Transverse colon (tissue), 4 donors: ENCODE results near the gene ERC2. TPM values are rescaled to one million over a fixed set of nuclear protein-coding genes. Genes with fewer than 3 reads are reported as not detected.

Source experiments
- DNase-seq: peaks from one replicate; pipeline ENCODE4 v3.0.0-alpha.2; 2019
- H3K27ac ChIP-seq, 4 donors: fragments of 200-600 bp; sonication (generic); 2 replicates each; pipeline ENCODE4 v1.5.1; 2016 to 2018; ENCODE audit warnings: inconsistent platforms in 4 of 4
- H3K27me3 ChIP-seq: fragments of 200-600 bp; sonication (generic); 2 replicates; pipeline ENCODE4 v1.5.1; 2017; ENCODE audit warnings: inconsistent platforms
- H3K36me3 ChIP-seq, 4 donors: fragments of 200-600 bp; sonication (generic); 2 replicates each; pipeline ENCODE4 v1.5.1; 2017 to 2019; ENCODE audit warnings: inconsistent platforms in 4 of 4
- H3K4me1 ChIP-seq, 4 donors: fragments of 200-600 bp; sonication (generic); 2 replicates each; pipeline ENCODE4 v1.5.1; 2017 to 2020; ENCODE audit warnings: inconsistent platforms in 4 of 4
- H3K4me3 ChIP-seq, 4 donors: fragments of 200-600 bp; sonication (generic); 1 replicate in 1 of 4; 2 replicates in 3 of 4; pipeline versions ENCODE4 v1.5.1 to v1.6.1; 2017 to 2019; ENCODE audit warnings: inconsistent platforms in 4 of 4
- H3K9me3 ChIP-seq, 2 donors: fragments of 200-600 bp; sonication (generic); 2 replicates each; pipeline ENCODE4 v1.5.1; 2017 to 2019; ENCODE audit warnings: inconsistent platforms in 2 of 2
- CTCF ChIP-seq, 5 experiments: fragments of 200-600 bp in 3 of 5; fragments of 450-650 bp in 2 of 5; sonication (generic) in 3 of 5; IDR thresholded peaks; 1 replicate in 2 of 5; 2 replicates in 3 of 5; pipeline ENCODE4 v1.5.1; 2016 to 2017; ENCODE audit warnings: antibody characterized with exemption in 5 of 5, inconsistent platforms in 3 of 5, mild to moderate bottlenecking in 2 of 5, moderate library complexity in 1 of 5
- EP300 ChIP-seq: sonication (generic); formaldehyde crosslinking; IDR thresholded peaks from one replicate; pipeline ENCODE4 v1.6.1; 2017; ENCODE audit warnings: antibody characterized with exemption, low read depth
- POLR2A ChIP-seq: fragments of 450-650 bp; IDR thresholded peaks from one replicate; pipeline ENCODE4 v1.6.1; 2016; ENCODE audit warnings: antibody characterized with exemption, mild to moderate bottlenecking, moderate library complexity
- POLR2AphosphoS5 ChIP-seq, 3 donors: sonication (generic); formaldehyde crosslinking; IDR thresholded peaks; one replicate each; pipeline ENCODE4 v1.6.1; 2016; ENCODE audit warnings: antibody characterized with exemption in 3 of 3
- WGBS, 2 donors: methylation state at CpG; one replicate each; pipeline ENCODE4 v1.1.5; 2018; ENCODE audit warnings: low coverage in 1 of 2; 5-methylcytosine and 5-hydroxymethylcytosine counted together
- in situ Hi-C, 4 donors: fragments of 200-750 bp; cut with MboI; loops; one replicate each; pipeline versions ENCODE4 v1.15.0 to v1.15.1; 2017; ENCODE audit warnings: low sequenced_read_pairs in 3 of 4, low pct_ligation_motif_present in 1 of 4, low pct_unique_long_range_greater_than_20kb in 1 of 4
- intact Hi-C: fragments of 100-400 bp; cut with DNase I; formaldehyde crosslinking; loops from one replicate; pipeline ENCODE4 v1.15.1; 2023; ENCODE audit warnings: low total_unique reads
- total RNA-seq, 4 donors: library from RNA; depleted of rRNA; stranded (reverse); fragments of >200 nt; gene quantifications; one replicate each; pipeline ENCODE4 v1.1.0, GENCODE V29; 2016

The ERC2 gene
- total RNA-seq, 4 donors from 2014 or later: 0.41 to 1.3 TPM; not detected in 2

- TF ChIP-seq POLR2AphosphoS5 (IDR thresholded peaks at IDR 0.05) (no peak), EP300 (no peak), POLR2A (no peak), CTCF (IDR thresholded peaks at IDR 0.05) (no peak)
- Histone ChIP-seq H3K4me1 (no peaks in the 10 kb centered on the region), H3K4me3 (no peak overlapping the region), H3K27me3 (no peaks in the 10 kb centered on the region), H3K36me3 (no peaks in the 10 kb centered on the region), H3K27ac (no peak overlapping the region), H3K9me3 (no peaks in the 10 kb centered on the region)
- intact Hi-C loops: no loop called here
- DNase-seq: no peak
- in situ Hi-C loops: no loop called here
- 76 to 79% methylated on average over 6 to 7 of the region's 7 CpGs for WGBS, 2 donors
These were observed 663.8 kb downstream of the ERC2 start for GRCh38 chr3:55804170-55805095.

GRCh38 chr3:55802816-55803215 is 665.5 kb downstream of the ERC2 start:
- Histone ChIP-seq H3K4me1 (no peaks in the 10 kb centered on the region), H3K27me3 (no peaks in the 10 kb centered on the region), H3K27ac (no peak overlapping the region), H3K4me3 (no peak overlapping the region), H3K36me3 (no peaks in the 10 kb centered on the region), H3K9me3 (no peaks in the 10 kb centered on the region)
- in situ Hi-C loops: no loop called here
- DNase-seq: no peak
- TF ChIP-seq EP300 (no peak), POLR2A (no peak), CTCF (IDR thresholded peaks at IDR 0.05) (no peak), POLR2AphosphoS5 (IDR thresholded peaks at IDR 0.05) (no peak)
- 81 to 92% methylated on average over 4 of the region's 4 CpGs for WGBS, 2 donors
- intact Hi-C loops: no loop called here

- Histone ChIP-seq H3K27me3 (no peaks in the 10 kb centered on the region), H3K36me3 (no peaks in the 10 kb centered on the region), H3K9me3 (no peaks in the 10 kb centered on the region), H3K27ac (no peak overlapping the region), H3K4me1 (no peaks in the 10 kb centered on the region), H3K4me3 (no peak overlapping the region)
- DNase-seq: no peak
- intact Hi-C loops: no loop called here
- in situ Hi-C loops: no loop called here
- WGBS, 2 donors: 74% methylated on average over 2 of the region's 2 CpGs; no CpG with 5 or more reads in 1 of the 2 donors
- TF ChIP-seq CTCF (IDR thresholded peaks at IDR 0.05) (no peak), POLR2A (no peak), POLR2AphosphoS5 (IDR thresholded peaks at IDR 0.05) (no peak), EP300 (no peak)
These were observed 666.6 kb downstream of the ERC2 start for GRCh38 chr3:55801676-55802075.

GRCh38 chr3:55801068-55801467 is 667.2 kb downstream of the ERC2 start:
- Histone ChIP-seq H3K27me3 (no peaks in the 10 kb centered on the region), H3K4me1 (no peaks in the 10 kb centered on the region), H3K27ac (no peak overlapping the region), H3K9me3 (no peaks in the 10 kb centered on the region), H3K36me3 (no peaks in the 10 kb centered on the region), H3K4me3 (no peak overlapping the region)
- WGBS, 2 donors: 54% methylated on average over 3 of the region's 3 CpGs
- DNase-seq: no peak
- intact Hi-C loops (no loop called here), in situ Hi-C loops (no loop called here)
- TF ChIP-seq EP300 (no peak), POLR2AphosphoS5 (IDR thresholded peaks at IDR 0.05) (no peak), CTCF (IDR thresholded peaks at IDR 0.05) (no peak), POLR2A (no peak)
